IMR-90 (cell line): ENCODE measurements around the gene ABHD5. TPM values are rescaled to one million over a fixed set of nuclear protein-coding genes. Genes with fewer than 3 reads are reported as not detected.

Experiments
- ATAC-seq: fragments of 200-7000 bp; cut with Tn5 transposase; 2 replicates; pipeline ENCODE4 v1.9.1; 2020; ENCODE audit warnings: low read depth, mild to moderate bottlenecking, moderate library complexity
- BruUV-seq: library from RNA; stranded (reverse); fragments of 400-500 nt; replicated peaks from 2 replicates; lab custom pipeline; 2021; lab: Mats Ljungman, UMichigan
- CTCF ChIA-PET: fragments of 300-600 bp; formaldehyde crosslinking; extraction: SDS; loops from one replicate; lab custom pipeline; 2021; ENCODE audit warnings: antibody characterized with exemption; lab: Yijun Ruan, JAX
- POLR2A ChIA-PET: fragments of 300-600 bp; sonication (Branson Sonifier 250); formaldehyde crosslinking; loops from one replicate; lab custom pipeline; 2022; ENCODE audit warnings: antibody characterized with exemption; ENCODE audit not compliant: unreplicated experiment; lab: Charles Lee
- DNase-seq: peaks from one replicate; pipeline ENCODE4 v3.0.0; 2013
- H2AFZ ChIP-seq: replicated peaks from 2 replicates; pipeline ENCODE3; 2013; ENCODE audit warnings: low read length, mild to moderate bottlenecking; ENCODE audit not compliant: poor library complexity
- H2AK5ac ChIP-seq: 2 replicates; pipeline ENCODE4 v1.6.1; 2013; ENCODE audit warnings: low read depth, low read length, inconsistent platforms
- H2AK9ac ChIP-seq: replicated peaks from 2 replicates; pipeline ENCODE3; 2013; ENCODE audit warnings: mild to moderate bottlenecking, low read depth, low read length, moderate library complexity; ENCODE audit not compliant: poor library complexity
- H2BK120ac ChIP-seq: 2 replicates; pipeline ENCODE4 v1.6.1; 2013; ENCODE audit warnings: low read depth, low read length, inconsistent platforms
- H2BK15ac ChIP-seq: 3 replicates; pipeline ENCODE4 v1.6.1; 2013; ENCODE audit warnings: low read depth, low read length, inconsistent platforms
- H2BK20ac ChIP-seq: 2 replicates; pipeline ENCODE4 v1.6.1; 2013; ENCODE audit warnings: low read depth, mild to moderate bottlenecking, inconsistent platforms, low read length, moderate library complexity
- H2BK5ac ChIP-seq: 2 replicates; pipeline ENCODE4 v1.6.1; 2013; ENCODE audit warnings: mild to moderate bottlenecking, low read depth, low read length, inconsistent platforms; ENCODE audit not compliant: poor library complexity, severe bottlenecking
- H3K14ac ChIP-seq: replicated peaks from 2 replicates; pipeline ENCODE4 v1.6.1; 2013; ENCODE audit warnings: low read depth, low read length, inconsistent platforms
- H3K18ac ChIP-seq: 2 replicates; pipeline ENCODE4 v1.6.1; 2013; ENCODE audit warnings: low read depth, low read length, control low read depth
- H3K23ac ChIP-seq: 2 replicates; pipeline ENCODE4 v1.6.1; 2013; ENCODE audit warnings: low read depth, low read length, inconsistent platforms
- H3K27ac ChIP-seq: 2 replicates; pipeline ENCODE4 v1.5.1; 2013; ENCODE audit warnings: mild to moderate bottlenecking, control low read depth, low read length; ENCODE audit not compliant: insufficient read depth
- H3K27me3 ChIP-seq: 2 replicates; pipeline ENCODE4 v1.6.1; 2013; ENCODE audit warnings: low read length; ENCODE audit not compliant: control insufficient read depth, insufficient read depth
- H3K36me3 ChIP-seq: 2 replicates; pipeline ENCODE4 v1.6.1; 2013; ENCODE audit warnings: low read length, mixed read lengths; ENCODE audit not compliant: control insufficient read depth, insufficient read depth
- H3K4ac ChIP-seq: 2 replicates; pipeline ENCODE4 v1.6.1; 2013; ENCODE audit warnings: low read depth, low read length, inconsistent platforms
- H3K4me1 ChIP-seq: 2 replicates; pipeline ENCODE4 v1.6.1; 2013; ENCODE audit warnings: low read length, mixed read lengths; ENCODE audit not compliant: control insufficient read depth, insufficient read depth
- H3K4me2 ChIP-seq: 2 replicates; pipeline ENCODE4 v1.6.1; 2013; ENCODE audit warnings: low read depth, mild to moderate bottlenecking, control low read depth, low read length, moderate library complexity
- H3K4me3 ChIP-seq: 2 replicates; pipeline ENCODE4 v1.5.1; 2013; ENCODE audit warnings: low read depth, mild to moderate bottlenecking, control low read depth, low read length, moderate library complexity; ENCODE audit not compliant: insufficient read depth
- H3K56ac ChIP-seq: 2 replicates; pipeline ENCODE4 v1.6.1; 2013; ENCODE audit warnings: low read length, inconsistent platforms; ENCODE audit not compliant: insufficient read depth; ENCODE audit errors: extremely low read depth
- H3K79me1 ChIP-seq, 2 experiments: 2 replicates each; pipeline ENCODE4 v1.6.1; 2013; ENCODE audit warnings: low read length in 2 of 2, inconsistent platforms in 1 of 2, low read depth in 1 of 2
- H3K9ac ChIP-seq: 2 replicates; pipeline ENCODE4 v1.6.1; 2013; ENCODE audit warnings: low read depth, low read length, control low read depth
- H3K9me1 ChIP-seq: 2 replicates; pipeline ENCODE4 v1.6.1; 2013; ENCODE audit warnings: low read length, inconsistent platforms; ENCODE audit not compliant: insufficient read depth
- H3K9me3 ChIP-seq: 2 replicates; pipeline ENCODE4 v1.6.1; 2013; ENCODE audit warnings: low read length; ENCODE audit not compliant: control insufficient read depth, insufficient read depth
- H4K20me1 ChIP-seq: 2 replicates; pipeline ENCODE4 v1.6.1; 2013; ENCODE audit warnings: low read length, inconsistent platforms; ENCODE audit not compliant: insufficient read depth
- H4K5ac ChIP-seq: 2 replicates; pipeline ENCODE4 v1.6.1; 2013; ENCODE audit warnings: mild to moderate bottlenecking, low read depth, low read length, control low read depth
- H4K8ac ChIP-seq, 2 experiments: 2 replicates each; pipeline ENCODE4 v1.6.1; 2013; ENCODE audit warnings: low read depth in 2 of 2, low read length in 2 of 2, control low read depth in 1 of 2, inconsistent platforms in 1 of 2
- H4K91ac ChIP-seq: 2 replicates; pipeline ENCODE4 v1.6.1; 2013; ENCODE audit warnings: low read depth, low read length, inconsistent platforms; ENCODE audit not compliant: insufficient read depth
- BHLHE40 ChIP-seq: fragments of 150-350 bp; IDR thresholded peaks from 2 replicates; pipeline ENCODE4 v1.6.1; 2016; ENCODE audit warnings: mild to moderate bottlenecking, low read depth, low read length
- CEBPB ChIP-seq: IDR thresholded peaks from 2 replicates; pipeline ENCODE4 v1.6.1; 2012; ENCODE audit warnings: low read depth, low read length, improper control_type of control experiment
- CHD1 ChIP-seq: IDR thresholded peaks from 2 replicates; pipeline ENCODE4 v1.6.1; 2012; ENCODE audit warnings: low read depth, low read length, improper control_type of control experiment
- FOS ChIP-seq: fragments of 150-350 bp; IDR thresholded peaks from 2 replicates; pipeline ENCODE4 v1.6.1; 2016; ENCODE audit warnings: low read depth, low read length
- MAZ ChIP-seq: IDR thresholded peaks from 2 replicates; pipeline ENCODE4 v1.6.1; 2012; ENCODE audit warnings: low read depth, mild to moderate bottlenecking, low read length, improper control_type of control experiment, moderate library complexity, borderline replicate concordance
- MXI1 ChIP-seq: IDR thresholded peaks from 2 replicates; pipeline ENCODE4 v1.6.1; 2012; ENCODE audit warnings: low read depth, mild to moderate bottlenecking, low read length, moderate library complexity, borderline replicate concordance
- NFE2L2 ChIP-seq: fragments of 150-350 bp; IDR thresholded peaks from 2 replicates; pipeline ENCODE4 v1.6.1; 2016; ENCODE audit warnings: low read depth, mild to moderate bottlenecking, low read length
- POLR2A ChIP-seq: IDR thresholded peaks from 2 replicates; pipeline ENCODE4 v1.6.1; 2012; ENCODE audit warnings: mild to moderate bottlenecking, low read depth, low read length
- RCOR1 ChIP-seq: IDR thresholded peaks from 2 replicates; pipeline ENCODE4 v1.6.1; 2012; ENCODE audit warnings: mild to moderate bottlenecking, low read length, improper control_type of control experiment; ENCODE audit not compliant: insufficient replicate concordance
- RFX5 ChIP-seq: IDR thresholded peaks from 2 replicates; pipeline ENCODE4 v1.8.0; 2012; ENCODE audit warnings: low read depth, mild to moderate bottlenecking, low read length, moderate library complexity
- WGBS, 2 experiments: methylation state at CpG; one replicate each; pipeline versions ENCODE4 v1.1.5 to v1.1.7; 2013; ENCODE audit warnings: missing lambda C conversion rate in 2 of 2; ENCODE audit not compliant: insufficient read length in 1 of 2; ENCODE audit errors: extremely low coverage in 2 of 2; 5-methylcytosine and 5-hydroxymethylcytosine counted together
- dilution Hi-C: fragments of 300-500 bp; cut with HindIII; formaldehyde crosslinking; loops from one replicate; pipeline ENCODE4 v1.14.3; 2018; ENCODE audit warnings: low sequenced_read_pairs; ENCODE audit not compliant: unreplicated experiment
- in situ Hi-C: fragments of 300-500 bp; cut with MboI; formaldehyde crosslinking; loops from 3 replicates; pipeline ENCODE4 v1.14.3; 2019; ENCODE audit warnings: low sequenced_read_pairs, inconsistent platforms, mixed read lengths
- intact Hi-C: fragments of 100-400 bp; cut with micrococcal nuclease; formaldehyde crosslinking; loops from 2 replicates; pipeline ENCODE4 v1.10.0; 2022
- polyA plus RNA-seq, 3 experiments: library from polyadenylated mRNA; depleted of rRNA; stranded (reverse); fragments of >200 nt; gene quantifications; 2 replicates each; pipeline ENCODE4 v1.2.3, GENCODE V29; 2012; ENCODE audit warnings: low replicate concordance in 1 of 3
- total RNA-seq: library from RNA; depleted of rRNA; stranded (reverse); fragments of >200 nt; gene quantifications from 2 replicates; pipeline ENCODE4 v1.2.3, GENCODE V29; 2012
- TF ChIP-seq, protein P1 (sequence below): fragments of 150-350 bp; IDR thresholded peaks from 2 replicates; pipeline ENCODE4 v1.6.1; 2017; ENCODE audit warnings: mild to moderate bottlenecking, antibody characterized with exemption, low read length, low read depth
- TF ChIP-seq, protein P2 (sequence below): conservative IDR thresholded peaks from 2 replicates; pipeline ENCODE4 v1.5.1; 2012; ENCODE audit warnings: mild to moderate bottlenecking, low read depth, low read length, improper control_type of control experiment
- TF ChIP-seq, protein P3 (sequence below): fragments of 150-350 bp; IDR thresholded peaks from 2 replicates; pipeline ENCODE4 v1.6.1; 2016; ENCODE audit warnings: low read depth, mild to moderate bottlenecking, low read length, moderate library complexity, borderline replicate concordance

The ABHD5 gene
- total and polyA plus RNA-seq, 2 of the 4 experiments (the other 2 are of a cell fraction) = 15.8 to 33.2 TPM

DNA sequence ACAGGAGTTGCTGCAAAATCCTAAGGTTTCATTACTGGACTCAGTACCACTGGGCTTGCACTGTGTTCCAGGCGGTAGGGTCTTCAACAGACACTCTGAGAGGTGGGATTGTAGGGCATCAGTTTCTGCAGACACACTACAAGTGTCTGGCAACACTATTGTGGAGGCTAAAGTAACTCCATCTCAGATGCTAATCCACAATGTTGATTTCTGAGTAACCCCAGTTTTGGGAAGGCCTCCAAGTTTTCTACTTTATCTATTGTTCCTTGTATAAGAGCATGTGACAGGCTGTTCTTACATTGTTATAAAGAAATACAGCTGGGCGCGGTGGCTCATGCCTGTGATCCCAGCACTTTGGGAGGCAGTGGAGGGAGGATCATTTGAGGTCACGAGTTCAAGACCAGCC, 2.5 kb upstream of the ABHD5 start:
- Histone ChIP-seq H3K27me3 (no peaks in the 10 kb centered on the region), H3K36me3 (no peaks in the 10 kb centered on the region), H3K79me1 (peaks cover 9 to 23% of the 10 kb centered on the region in 2 experiments), H4K8ac (no peak overlapping the region), H2BK15ac (no peak overlapping the region), H3K4me1 (peaks cover 2% of the 10 kb centered on the region), H2AK9ac (no peak overlapping the region), H3K14ac (no peak overlapping the region), H2AFZ (no peak overlapping the region), H4K20me1 (no peaks in the 10 kb centered on the region), H4K91ac (no peak overlapping the region), H3K4ac (no peak overlapping the region), H3K23ac (no peak overlapping the region), H3K4me2 (no peak overlapping the region), H2BK120ac (no peak overlapping the region), H2BK20ac (no peak overlapping the region), H4K5ac (no peak overlapping the region), H3K9me3 (no peaks in the 10 kb centered on the region), H3K9me1 (peaks cover 10% of the 10 kb centered on the region; the same call in 1 of the 2 replicates), H2BK5ac (no peak overlapping the region), H3K4me3 (no peak overlapping the region), H3K9ac (no peak overlapping the region), H3K18ac (no peak overlapping the region), H2AK5ac (no peak overlapping the region), H3K56ac (no peak overlapping the region), H3K27ac (no peak overlapping the region)
- ATAC-seq (no peak), DNase-seq (no peak)
- POLR2A ChIA-PET = no interaction called here
- CTCF ChIA-PET = no interaction called here
- dilution Hi-C loops = no loop called here
- no CpG with 5 or more reads among the region's 4 CpGs for WGBS, 2 experiments
- intact Hi-C loops = no loop called here
- in situ Hi-C loops = loop anchor here (5.0 kb wide), 1 partner anchor 66 kb away; the partner anchor contains the start of gene ANO10
- no peak for TF ChIP-seq BHLHE40
- no peak for TF ChIP-seq POLR2A
- TF ChIP-seq CEBPB = no peak
- TF ChIP-seq, protein P1, sequence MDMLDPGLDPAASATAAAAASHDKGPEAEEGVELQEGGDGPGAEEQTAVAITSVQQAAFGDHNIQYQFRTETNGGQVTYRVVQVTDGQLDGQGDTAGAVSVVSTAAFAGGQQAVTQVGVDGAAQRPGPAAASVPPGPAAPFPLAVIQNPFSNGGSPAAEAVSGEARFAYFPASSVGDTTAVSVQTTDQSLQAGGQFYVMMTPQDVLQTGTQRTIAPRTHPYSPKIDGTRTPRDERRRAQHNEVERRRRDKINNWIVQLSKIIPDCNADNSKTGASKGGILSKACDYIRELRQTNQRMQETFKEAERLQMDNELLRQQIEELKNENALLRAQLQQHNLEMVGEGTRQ = no peak
- TF ChIP-seq, protein P2, sequence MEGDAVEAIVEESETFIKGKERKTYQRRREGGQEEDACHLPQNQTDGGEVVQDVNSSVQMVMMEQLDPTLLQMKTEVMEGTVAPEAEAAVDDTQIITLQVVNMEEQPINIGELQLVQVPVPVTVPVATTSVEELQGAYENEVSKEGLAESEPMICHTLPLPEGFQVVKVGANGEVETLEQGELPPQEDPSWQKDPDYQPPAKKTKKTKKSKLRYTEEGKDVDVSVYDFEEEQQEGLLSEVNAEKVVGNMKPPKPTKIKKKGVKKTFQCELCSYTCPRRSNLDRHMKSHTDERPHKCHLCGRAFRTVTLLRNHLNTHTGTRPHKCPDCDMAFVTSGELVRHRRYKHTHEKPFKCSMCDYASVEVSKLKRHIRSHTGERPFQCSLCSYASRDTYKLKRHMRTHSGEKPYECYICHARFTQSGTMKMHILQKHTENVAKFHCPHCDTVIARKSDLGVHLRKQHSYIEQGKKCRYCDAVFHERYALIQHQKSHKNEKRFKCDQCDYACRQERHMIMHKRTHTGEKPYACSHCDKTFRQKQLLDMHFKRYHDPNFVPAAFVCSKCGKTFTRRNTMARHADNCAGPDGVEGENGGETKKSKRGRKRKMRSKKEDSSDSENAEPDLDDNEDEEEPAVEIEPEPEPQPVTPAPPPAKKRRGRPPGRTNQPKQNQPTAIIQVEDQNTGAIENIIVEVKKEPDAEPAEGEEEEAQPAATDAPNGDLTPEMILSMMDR = no peak
- no peak for TF ChIP-seq CHD1
- no peak for TF ChIP-seq NFE2L2
- no peak for TF ChIP-seq MXI1
- TF ChIP-seq RCOR1 = no peak
- no peak for TF ChIP-seq FOS
- no peak for TF ChIP-seq RFX5
- TF ChIP-seq, protein P3, sequence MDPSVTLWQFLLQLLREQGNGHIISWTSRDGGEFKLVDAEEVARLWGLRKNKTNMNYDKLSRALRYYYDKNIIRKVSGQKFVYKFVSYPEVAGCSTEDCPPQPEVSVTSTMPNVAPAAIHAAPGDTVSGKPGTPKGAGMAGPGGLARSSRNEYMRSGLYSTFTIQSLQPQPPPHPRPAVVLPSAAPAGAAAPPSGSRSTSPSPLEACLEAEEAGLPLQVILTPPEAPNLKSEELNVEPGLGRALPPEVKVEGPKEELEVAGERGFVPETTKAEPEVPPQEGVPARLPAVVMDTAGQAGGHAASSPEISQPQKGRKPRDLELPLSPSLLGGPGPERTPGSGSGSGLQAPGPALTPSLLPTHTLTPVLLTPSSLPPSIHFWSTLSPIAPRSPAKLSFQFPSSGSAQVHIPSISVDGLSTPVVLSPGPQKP = no peak
- no peak for TF ChIP-seq MAZ
- BruUV-seq = no TSS peak
